ENCODE data around the gene CLSTN3. TPM values are rescaled to one million over a fixed set of nuclear protein-coding genes. Genes with fewer than 3 reads are reported as not detected.
A peak's percentile ranks its signal among the peaks of the same experiment; 100 is the strongest.

The CLSTN3 gene
- total and polyA plus RNA-seq, 2 of the 8 experiments (the other 6 are each of a cell fraction or from before 2014, with no cell fraction given): 20.4 to 26.3 TPM

DNA sequence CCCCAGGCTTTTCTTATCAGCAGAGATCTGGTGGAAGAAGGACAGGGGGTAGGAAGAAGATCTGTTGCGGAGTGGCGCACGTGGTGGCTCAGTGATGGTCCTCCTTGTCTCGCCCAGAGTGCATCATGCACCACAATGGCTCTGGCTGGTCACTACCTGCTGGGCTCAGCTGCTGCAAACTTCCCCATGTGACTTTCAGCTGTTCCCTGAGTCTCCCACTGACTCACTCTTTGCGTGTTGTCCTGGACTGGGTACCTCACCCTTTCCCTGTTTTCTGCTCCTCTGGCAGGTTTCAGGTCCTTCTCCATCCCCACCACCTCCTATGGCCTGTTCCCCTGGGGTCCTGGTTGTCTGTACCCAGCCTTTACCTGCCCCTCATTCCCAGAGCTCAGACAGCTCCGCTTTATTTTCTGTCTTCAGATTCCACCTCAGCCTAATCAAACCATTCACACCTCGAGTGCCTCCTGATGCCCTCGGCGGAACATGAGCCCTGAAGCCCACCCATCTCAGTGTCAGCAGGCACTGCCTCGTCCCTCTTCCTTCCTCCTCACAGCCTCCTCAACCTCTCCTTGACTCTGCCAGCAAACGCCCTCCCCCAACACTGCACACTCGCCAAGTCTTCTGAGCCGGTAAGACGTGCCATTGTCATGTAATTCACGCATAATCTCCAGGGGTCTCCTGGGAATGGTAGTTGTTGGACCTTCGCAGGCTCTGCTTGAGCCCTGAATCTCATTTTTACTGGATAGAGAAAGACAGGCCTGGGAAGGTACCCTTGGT is 39.8 kb upstream of the CLSTN3 start (continued):
- no peak for TF ChIP-seq SUZ12 (IDR thresholded peaks at IDR 0.05; ENCODE audit: low read length)
- TF ChIP-seq EZH2 (IDR thresholded peaks at IDR 0.05; ENCODE audit: low read depth, low read length, severe bottlenecking): no peak
- no peak for TF ChIP-seq TEAD4 (IDR thresholded peaks at IDR 0.05; ENCODE audit: low read depth, low read length)
- TF ChIP-seq POLR2AphosphoS5 (IDR thresholded peaks at IDR 0.05; ENCODE audit: low read depth, low read length): peak; percentile 55; the same call in 1 of the 2 replicates
- TF ChIP-seq CTBP2 (IDR thresholded peaks at IDR 0.05; ENCODE audit: borderline replicate concordance, insufficient read depth, insufficient read length, low read length): no peak
- no peak for TF ChIP-seq MAFK (IDR thresholded peaks at IDR 0.05; ENCODE audit: low read depth, low read length)
- TF ChIP-seq CEBPB (IDR thresholded peaks at IDR 0.05; ENCODE audit: low read depth, low read length): no peak
- TF ChIP-seq SIX5 (IDR thresholded peaks at IDR 0.05; ENCODE audit: low read depth, low read length): 0 out of 2 replicates have a peak, but pooled peaks have one; percentile 11
- TF ChIP-seq NANOG (IDR thresholded peaks at IDR 0.05; ENCODE audit: insufficient read depth, low read depth, low read length, poor library complexity, severe bottlenecking): no peak
- no peak for TF ChIP-seq POLR2A (IDR thresholded peaks at IDR 0.05; ENCODE audit: control extremely low read depth in 1 of 2, low read depth in 2 of 2, low read length in 2 of 2)
- TF ChIP-seq KDM1A (IDR thresholded peaks at IDR 0.05; ENCODE audit: borderline replicate concordance, low read length): no peak
